Measurements from ENCODE around the gene SIRT4. TPM values are rescaled to one million over a fixed set of nuclear protein-coding genes. Genes with fewer than 3 reads are reported as not detected.

SIRT4 gene
- total RNA-seq, 1 experiment from 2014 or later, result 1.1 TPM

- TF ChIP-seq CTCF (IDR thresholded peaks at IDR 0.05; ENCODE audit: unreplicated experiment), result no peak
- no peak for DNase-seq
- no peak overlapping the region for H3K27ac Mint-ChIP-seq (ENCODE audit: unreplicated experiment)
- no TSS peak for BruUV-seq (replicated peaks)
- CTCF ChIA-PET, result no interaction called here
- H3K27me3 Mint-ChIP-seq (ENCODE audit: unreplicated experiment), result peaks cover 18% of the 10 kb centered on the region
- intact Hi-C loops (cut with micrococcal nuclease; ENCODE audit: unreplicated experiment), result no loop called here
- H3K4me1 Mint-ChIP-seq (ENCODE audit: low read depth, unreplicated experiment), result no peaks in the 10 kb centered on the region
- peaks cover 15% of the 10 kb centered on the region for H3K9me3 Mint-ChIP-seq (ENCODE audit: low read depth, unreplicated experiment)
- no peak overlapping the region for H3K4me3 Mint-ChIP-seq (ENCODE audit: low read depth, unreplicated experiment)
- H3K36me3 Mint-ChIP-seq (ENCODE audit: insufficient read depth, unreplicated experiment), result no peaks in the 10 kb centered on the region
Observed at GRCh38 chr12:120337730-120338129, 35.6 kb downstream of the SIRT4 start.

GRCh38 chr12:120339256-120339655, 37.1 kb downstream of the SIRT4 start:
- intact Hi-C loops (cut with micrococcal nuclease; ENCODE audit: unreplicated experiment), result no loop called here

GRCh38 chr12:120342175-120343038, 40.3 kb downstream of the SIRT4 start:
- Mint-ChIP-seq H3K27me3 (ENCODE audit: unreplicated experiment) (peaks cover 27% of the 10 kb centered on the region), H3K27ac (ENCODE audit: unreplicated experiment) (no peak overlapping the region), H3K4me1 (ENCODE audit: low read depth, unreplicated experiment) (no peaks in the 10 kb centered on the region), H3K4me3 (ENCODE audit: low read depth, unreplicated experiment) (no peak overlapping the region), H3K36me3 (ENCODE audit: insufficient read depth, unreplicated experiment) (no peaks in the 10 kb centered on the region), H3K9me3 (ENCODE audit: low read depth, unreplicated experiment) (peaks cover 7% of the 10 kb centered on the region)
- no TSS peak for BruUV-seq (replicated peaks)
- DNase-seq, result no peak
- CTCF ChIA-PET, result interaction anchor here (0.6 kb wide), 2 partner anchors 9 to 1431 kb away, joined by 3 to 6 read pairs; no protein-coding TSS in a partner anchor
- TF ChIP-seq CTCF (IDR thresholded peaks at IDR 0.05; ENCODE audit: unreplicated experiment), result no peak
- intact Hi-C loops (cut with micrococcal nuclease; ENCODE audit: unreplicated experiment), result no loop called here

More at GRCh38 chr12:120339256-120339655, 37.1 kb downstream of the SIRT4 start:
- CTCF ChIA-PET, result no interaction called here
- Mint-ChIP-seq H3K27ac (ENCODE audit: unreplicated experiment) (no peak overlapping the region), H3K27me3 (ENCODE audit: unreplicated experiment) (peaks cover 18% of the 10 kb centered on the region), H3K36me3 (ENCODE audit: insufficient read depth, unreplicated experiment) (no peaks in the 10 kb centered on the region), H3K9me3 (ENCODE audit: low read depth, unreplicated experiment) (peaks cover 15% of the 10 kb centered on the region), H3K4me3 (ENCODE audit: low read depth, unreplicated experiment) (no peak overlapping the region), H3K4me1 (ENCODE audit: low read depth, unreplicated experiment) (no peaks in the 10 kb centered on the region)
- no TSS peak for BruUV-seq (replicated peaks)
- DNase-seq, result no peak
- no peak for TF ChIP-seq CTCF (IDR thresholded peaks at IDR 0.05; ENCODE audit: unreplicated experiment)

GRCh38 chr12:120343039-120343537, 41.0 kb downstream of the SIRT4 start:
- Mint-ChIP-seq H3K36me3 (ENCODE audit: insufficient read depth, unreplicated experiment) (no peaks in the 10 kb centered on the region), H3K27me3 (ENCODE audit: unreplicated experiment) (peaks cover 27% of the 10 kb centered on the region), H3K4me1 (ENCODE audit: low read depth, unreplicated experiment) (no peaks in the 10 kb centered on the region), H3K9me3 (ENCODE audit: low read depth, unreplicated experiment) (peaks cover under 1% of the 10 kb centered on the region), H3K27ac (ENCODE audit: unreplicated experiment) (no peak overlapping the region), H3K4me3 (ENCODE audit: low read depth, unreplicated experiment) (no peak overlapping the region)
- BruUV-seq (replicated peaks), result no TSS peak
- CTCF ChIA-PET, result interaction anchor here (0.6 kb wide), 1 partner anchor 8 kb away, joined by 3 read pairs; no protein-coding TSS in a partner anchor
- no peak for DNase-seq
- no peak for TF ChIP-seq CTCF (IDR thresholded peaks at IDR 0.05; ENCODE audit: unreplicated experiment)
- intact Hi-C loops (cut with micrococcal nuclease; ENCODE audit: unreplicated experiment), result no loop called here
